Fibroblast of pulmonary artery (primary cell): ENCODE measurements around the gene INAFM2.

Experiments
- DNase-seq: peaks from one replicate; pipeline ENCODE4 v3.0.0-alpha.2; 2010; ENCODE audit warnings: low read depth
- H3K4me3 ChIP-seq: replicated peaks from 2 replicates; pipeline ENCODE4 v1.5.1; 2011; ENCODE audit warnings: low read depth, mild to moderate bottlenecking, control low read depth, low read length, moderate library complexity
- CTCF ChIP-seq: IDR thresholded peaks from 2 replicates; pipeline ENCODE4 v1.5.1; 2011; ENCODE audit warnings: mild to moderate bottlenecking, control low read depth, low read length, inconsistent platforms; ENCODE audit errors: missing control alignments

The INAFM2 gene

GRCh38 chr15:40312370-40313158, 10.9 kb upstream of the INAFM2 start:
- no peak for DNase-seq
- TF ChIP-seq CTCF = no peak
- no peak overlapping the region for H3K4me3 ChIP-seq

DNA sequence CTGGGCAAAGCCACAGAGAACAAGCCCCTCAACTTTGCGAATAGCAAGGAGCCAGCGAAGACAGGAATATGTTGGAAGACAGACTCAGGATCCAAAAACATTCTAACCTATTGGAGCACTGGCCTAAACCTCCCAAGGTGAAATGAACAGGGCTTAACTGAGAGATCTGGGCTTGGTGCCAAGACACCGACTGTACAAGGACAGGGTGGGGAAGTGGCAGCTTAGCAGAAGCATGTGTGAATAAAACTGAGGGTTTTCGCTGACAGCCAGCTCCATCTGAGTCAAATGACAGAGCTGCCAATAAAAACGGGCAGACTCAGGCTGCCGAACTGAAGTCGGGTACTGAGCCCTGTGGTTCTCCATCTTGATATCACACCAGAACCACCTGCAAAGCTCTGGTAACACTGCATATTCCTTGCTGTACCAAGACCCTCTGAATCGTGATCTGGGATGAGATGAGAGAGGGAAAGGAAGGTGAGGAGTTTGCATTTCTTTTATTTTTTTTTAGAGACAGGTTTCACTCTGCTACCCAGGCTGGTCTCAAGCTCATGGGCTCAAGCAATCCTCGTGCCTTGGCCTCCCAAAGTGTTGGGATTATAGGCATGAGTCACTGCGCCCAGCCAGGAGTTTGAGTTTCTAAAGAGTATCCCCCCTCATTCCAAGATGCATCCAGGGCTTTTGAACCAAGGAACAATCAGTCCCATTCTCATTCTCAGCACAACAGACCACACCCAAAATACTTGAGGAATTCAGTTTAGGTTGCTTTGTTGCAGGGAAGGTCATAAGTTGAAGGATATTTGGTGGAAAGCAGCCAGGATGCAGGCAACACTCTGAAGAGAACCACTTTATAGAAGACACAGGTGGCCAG, 9.7 kb upstream of the INAFM2 start:
- no peak for DNase-seq
- no peak overlapping the region for H3K4me3 ChIP-seq
- TF ChIP-seq CTCF = no peak

DNA sequence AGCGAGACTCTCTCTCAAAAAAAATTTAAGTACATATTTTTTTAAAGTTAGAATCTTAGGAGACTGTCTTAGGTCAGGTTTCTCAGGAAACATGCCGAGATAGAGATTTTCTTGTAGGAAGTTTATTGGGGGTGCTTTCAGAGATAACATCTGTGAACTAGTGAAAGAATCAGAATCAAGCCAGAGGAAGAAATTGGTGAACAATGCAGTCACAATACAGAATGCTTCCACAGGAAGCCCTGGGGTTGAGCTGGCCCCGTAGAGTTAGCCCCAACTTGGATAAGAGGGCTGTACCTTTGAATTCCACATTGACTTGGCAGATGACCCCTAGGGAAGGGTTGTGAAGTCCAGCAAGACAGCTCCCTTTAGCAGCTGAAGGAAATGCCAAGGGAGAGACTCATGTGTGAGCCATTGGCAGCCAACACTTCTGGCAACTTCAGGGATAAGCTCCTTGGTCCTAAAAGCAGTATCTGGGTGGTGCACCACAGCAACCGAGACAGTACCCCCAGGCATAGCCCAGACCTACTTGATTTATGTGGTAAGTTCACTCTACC, 8.7 kb upstream of the INAFM2 start:
- TF ChIP-seq CTCF = no peak
- peak; percentile 73 for DNase-seq

GRCh38 chr15:40316931-40317330, 6.6 kb upstream of the INAFM2 start:
- no peak for TF ChIP-seq CTCF
- DNase-seq = no peak

More for the DNA sequence above, 8.7 kb upstream of the INAFM2 start:
- H3K4me3 ChIP-seq = no peak overlapping the region

GRCh38 chr15:40317580-40317979, 5.9 kb upstream of the INAFM2 start:
- H3K4me3 ChIP-seq = no peak overlapping the region
- TF ChIP-seq CTCF = no peak
- DNase-seq = no peak

More at GRCh38 chr15:40316931-40317330, 6.6 kb upstream of the INAFM2 start:
- no peak overlapping the region for H3K4me3 ChIP-seq

DNA sequence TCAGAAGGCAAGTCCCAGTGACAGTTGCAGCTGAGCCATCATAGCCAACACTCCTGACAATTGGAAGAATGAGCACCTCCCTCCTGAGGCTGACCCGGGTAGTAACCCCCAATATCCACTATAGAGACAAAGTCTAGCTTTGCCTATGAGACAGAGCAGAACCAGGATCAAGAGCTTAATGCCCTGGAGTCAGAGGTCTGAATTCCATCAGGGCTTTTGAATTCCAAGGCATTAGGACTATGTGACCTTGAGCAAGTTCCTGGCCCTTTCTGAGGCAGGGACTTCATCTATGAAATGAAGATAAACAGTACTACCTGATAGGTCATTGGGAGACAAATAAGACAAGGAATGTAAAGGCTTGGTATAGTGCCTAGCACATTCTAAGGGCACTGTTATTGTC, 3.1 kb upstream of the INAFM2 start:
- TF ChIP-seq CTCF = no peak
- DNase-seq = no peak
- H3K4me3 ChIP-seq = no peak overlapping the region
